ENCODE data around the gene RGS5. TPM values are rescaled to one million over a fixed set of nuclear protein-coding genes. Genes with fewer than 3 reads are reported as not detected.
"Not testable (repeated sequence)": the region's sequence is repeated elsewhere in the genome, so short reads cannot be mapped to it uniquely, and the experiment has no call there.

The RGS5 gene
- total and polyA plus RNA-seq, 4 donors, result 983 to 2,702 (median 1,290) TPM

DNA sequence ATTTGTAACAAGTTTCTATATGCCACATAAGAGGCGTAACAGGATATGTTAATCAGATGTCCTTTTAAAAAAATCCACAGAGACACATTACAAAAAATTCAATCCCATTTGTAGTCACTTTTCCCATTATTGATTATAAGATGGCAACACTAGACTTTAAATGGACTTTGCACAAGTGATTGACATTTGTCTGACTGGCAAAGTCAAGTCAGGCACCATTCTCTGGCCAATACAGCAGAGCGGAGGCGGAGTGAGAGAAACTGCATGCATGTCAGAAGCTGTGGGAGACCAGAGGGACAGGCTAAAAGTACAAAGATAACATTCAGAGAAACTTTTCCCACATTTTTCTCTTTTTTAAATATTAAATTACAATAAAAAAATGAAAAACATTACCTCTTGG, 28.1 kb upstream of the RGS5 start:
- H3K9me3 ChIP-seq (ENCODE audit: control insufficient read depth, low read length), result no peaks in the 10 kb centered on the region
- ATAC-seq (ENCODE audit: low FRiP score), result no peak
- peak overlapping the region; percentile 67 to 95 for H3K27ac ChIP-seq (ENCODE audit: low read depth in 1 of 2, low read length in 2 of 2)
- no peaks in the 10 kb centered on the region for H3K27me3 ChIP-seq (ENCODE audit: control insufficient read depth in 1 of 2, insufficient read depth in 2 of 2, low read length in 1 of 2)
- no peaks in the 10 kb centered on the region for H3K36me3 ChIP-seq (ENCODE audit: control insufficient read depth in 1 of 2, insufficient read depth in 2 of 2, low read length in 1 of 2)
- intact Hi-C loops (cut with DNase I), result loop anchor here (2.0 to 5.0 kb wide), 2 partner anchors 26 to 39 kb away; no protein-coding TSS in a partner anchor
- H3K4me1 ChIP-seq (ENCODE audit: control insufficient read depth in 1 of 2, insufficient read depth in 2 of 2, low read length in 2 of 2), result peaks cover 1 to 3% of the 10 kb centered on the region in 2 donors
- WGBS, 2 donors, result 29 to 35% methylated on average over 3 of the region's 3 CpGs
- DNase-seq, result no peak
- H3K4me3 ChIP-seq (ENCODE audit: low read length in 2 of 2), result peak overlapping the region in 1 of 2 donors; percentile 33

DNA sequence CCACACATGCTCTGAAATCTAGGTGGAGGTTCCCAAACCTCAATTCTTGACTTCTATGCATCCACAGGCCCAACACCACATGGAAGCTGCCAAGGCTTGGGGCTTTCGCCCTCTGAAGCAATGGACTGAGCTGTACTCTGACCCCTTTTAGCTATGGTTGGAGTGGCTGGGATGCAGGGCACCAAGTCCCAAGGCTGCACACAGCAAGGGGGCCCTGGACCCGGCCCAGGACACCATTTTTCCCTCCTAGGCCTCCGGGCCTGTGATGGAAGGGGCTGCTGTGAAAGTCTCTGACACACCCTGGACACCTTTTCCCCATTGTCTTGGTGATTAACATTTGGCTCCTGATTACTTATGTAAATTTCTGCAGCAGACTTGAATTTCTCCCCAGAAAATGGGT, 25.6 kb upstream of the RGS5 start:
- H3K27me3 ChIP-seq (ENCODE audit: control insufficient read depth in 1 of 2, insufficient read depth in 2 of 2, low read length in 1 of 2); H3K36me3 ChIP-seq (ENCODE audit: control insufficient read depth in 1 of 2, insufficient read depth in 2 of 2, low read length in 1 of 2); H3K4me1 ChIP-seq (ENCODE audit: control insufficient read depth in 1 of 2, insufficient read depth in 2 of 2, low read length in 2 of 2); ATAC-seq (ENCODE audit: low FRiP score); H3K27ac ChIP-seq (ENCODE audit: low read depth in 1 of 2, low read length in 2 of 2); intact Hi-C loops (cut with DNase I); H3K9me3 ChIP-seq (ENCODE audit: control insufficient read depth, low read length); H3K4me3 ChIP-seq (ENCODE audit: low read length in 2 of 2); DNase-seq: not testable (repeated sequence)
- WGBS, 2 donors, result 96% methylated on average over 3 of the region's 3 CpGs

DNA sequence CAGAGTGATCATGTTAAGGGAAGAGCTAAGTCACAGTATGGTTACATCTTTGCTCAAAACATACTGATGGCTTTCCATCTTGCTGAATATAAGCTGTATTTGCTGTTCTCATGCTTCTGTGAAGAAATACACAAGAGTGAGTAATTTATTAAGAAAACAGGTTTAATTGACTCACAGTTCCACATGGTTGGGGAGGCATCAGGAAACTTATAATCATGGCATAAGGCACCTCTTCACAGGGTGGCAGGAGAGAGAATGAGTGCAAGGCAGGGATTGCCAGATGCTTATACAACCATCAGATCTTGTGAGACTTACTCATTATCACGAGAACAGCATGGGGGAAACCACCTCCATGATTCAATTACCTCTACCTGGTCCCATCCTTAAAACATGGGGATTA, 24.4 kb upstream of the RGS5 start:
- Histone ChIP-seq H3K4me1 (ENCODE audit: control insufficient read depth in 1 of 2, insufficient read depth in 2 of 2, low read length in 2 of 2) (peaks cover 0 to 5% of the 10 kb centered on the region in 2 donors), H3K9me3 (ENCODE audit: control insufficient read depth, low read length) (no peaks in the 10 kb centered on the region), H3K27me3 (ENCODE audit: control insufficient read depth in 1 of 2, insufficient read depth in 2 of 2, low read length in 1 of 2) (no peaks in the 10 kb centered on the region), H3K4me3 (ENCODE audit: low read length in 2 of 2) (no peak overlapping the region), H3K27ac (ENCODE audit: low read depth in 1 of 2, low read length in 2 of 2) (no peak overlapping the region), H3K36me3 (ENCODE audit: control insufficient read depth in 1 of 2, insufficient read depth in 2 of 2, low read length in 1 of 2) (no peaks in the 10 kb centered on the region)
- WGBS, 2 donors, result 92 to 95% methylated on average over 1 of the region's 1 CpG
- intact Hi-C loops (cut with DNase I), result no loop called here
- no peak for ATAC-seq (ENCODE audit: low FRiP score)
- no peak for DNase-seq

DNA sequence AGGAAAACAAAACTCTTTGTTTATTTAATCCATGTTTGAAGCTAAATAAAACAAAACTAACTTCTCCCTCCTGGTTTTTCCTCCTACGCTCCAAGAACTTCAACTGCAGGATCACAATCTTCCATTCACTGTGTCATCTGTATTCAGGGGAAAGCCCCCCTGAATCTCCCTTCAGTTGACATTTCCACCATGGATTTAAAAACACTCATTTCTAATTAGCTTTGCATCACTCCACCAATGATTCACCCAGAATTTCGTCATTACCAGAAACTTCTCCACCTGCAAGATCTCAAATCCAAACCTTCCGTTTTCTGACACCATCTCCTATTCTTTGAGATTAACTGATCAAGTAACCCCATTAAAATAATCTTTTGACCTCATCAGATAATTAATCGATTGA, 10.9 kb upstream of the RGS5 start:
- intact Hi-C loops (cut with DNase I), result no loop called here
- 93 to 97% methylated on average over 4 of the region's 4 CpGs for WGBS, 2 donors
- Histone ChIP-seq H3K27me3 (ENCODE audit: control insufficient read depth in 1 of 2, insufficient read depth in 2 of 2, low read length in 1 of 2) (no peaks in the 10 kb centered on the region), H3K4me3 (ENCODE audit: low read length in 2 of 2) (no peak overlapping the region), H3K36me3 (ENCODE audit: control insufficient read depth in 1 of 2, insufficient read depth in 2 of 2, low read length in 1 of 2) (no peaks in the 10 kb centered on the region), H3K4me1 (ENCODE audit: control insufficient read depth in 1 of 2, insufficient read depth in 2 of 2, low read length in 2 of 2) (peaks cover 0 to 3% of the 10 kb centered on the region in 2 donors), H3K27ac (ENCODE audit: low read depth in 1 of 2, low read length in 2 of 2) (no peak overlapping the region), H3K9me3 (ENCODE audit: control insufficient read depth, low read length) (no peaks in the 10 kb centered on the region)
- ATAC-seq (ENCODE audit: low FRiP score), result no peak
- DNase-seq, result no peak

DNA sequence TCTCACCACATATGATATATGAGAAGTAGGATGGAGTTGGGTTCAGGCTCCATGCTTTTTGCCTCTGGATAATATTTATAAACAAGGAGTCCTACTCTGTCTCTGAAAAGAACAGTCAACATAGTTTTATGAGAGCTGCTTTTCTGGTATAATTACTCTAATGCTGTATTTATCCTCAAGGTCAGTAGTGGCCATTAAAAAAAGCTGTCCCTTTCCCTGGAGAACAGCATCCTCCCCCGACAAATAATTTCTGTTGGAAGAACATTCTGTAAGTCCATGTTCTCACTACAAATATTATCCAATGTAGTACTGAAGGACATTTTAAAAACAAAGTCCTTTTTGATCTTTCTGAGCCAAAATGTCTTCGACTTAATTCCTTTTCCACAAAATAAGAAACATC, 9.0 kb upstream of the RGS5 start:
- H3K4me3 ChIP-seq (ENCODE audit: low read length in 2 of 2), result no peak overlapping the region
- intact Hi-C loops (cut with DNase I), result no loop called here
- H3K27ac ChIP-seq (ENCODE audit: low read depth in 1 of 2, low read length in 2 of 2), result no peak overlapping the region
- 38 to 89% methylated on average over 2 of the region's 2 CpGs for WGBS, 2 donors
- peaks cover 0 to 3% of the 10 kb centered on the region in 2 donors for H3K4me1 ChIP-seq (ENCODE audit: control insufficient read depth in 1 of 2, insufficient read depth in 2 of 2, low read length in 2 of 2)
- no peaks in the 10 kb centered on the region for H3K27me3 ChIP-seq (ENCODE audit: control insufficient read depth in 1 of 2, insufficient read depth in 2 of 2, low read length in 1 of 2)
- no peaks in the 10 kb centered on the region for H3K9me3 ChIP-seq (ENCODE audit: control insufficient read depth, low read length)
- DNase-seq (no peak), ATAC-seq (ENCODE audit: low FRiP score) (no peak)
- H3K36me3 ChIP-seq (ENCODE audit: control insufficient read depth in 1 of 2, insufficient read depth in 2 of 2, low read length in 1 of 2), result no peaks in the 10 kb centered on the region

DNA sequence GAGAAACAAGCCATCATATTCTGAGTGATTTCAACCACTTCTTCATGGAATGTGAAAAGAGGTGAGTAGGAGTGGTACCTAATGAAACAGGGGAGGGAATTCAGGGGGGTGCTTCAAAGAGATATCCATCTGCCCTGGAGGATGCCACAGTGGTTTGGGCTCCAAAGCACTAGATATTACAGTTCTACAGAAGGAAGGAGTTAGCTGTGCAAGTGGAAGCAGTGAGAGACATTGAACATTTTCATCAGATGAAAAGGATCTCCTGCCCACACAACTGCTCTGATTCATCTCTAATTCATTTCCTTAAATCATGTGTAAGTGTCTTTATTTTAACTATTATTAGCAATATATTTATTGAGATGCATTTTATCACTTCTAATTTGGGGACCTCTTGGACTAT, 2.8 kb upstream of the RGS5 start:
- no peak for DNase-seq
- H3K4me1 ChIP-seq (ENCODE audit: control insufficient read depth in 1 of 2, insufficient read depth in 2 of 2, low read length in 2 of 2), result peaks cover 3 to 5% of the 10 kb centered on the region in 2 donors
- no peaks in the 10 kb centered on the region for H3K36me3 ChIP-seq (ENCODE audit: control insufficient read depth in 1 of 2, insufficient read depth in 2 of 2, low read length in 1 of 2)
- peak overlapping the region; percentile 43 to 67 for H3K27ac ChIP-seq (ENCODE audit: low read depth in 1 of 2, low read length in 2 of 2)
- intact Hi-C loops (cut with DNase I), result loop anchor here (2.0 to 10.0 kb wide), 3 partner anchors 25 to 109 kb away; no protein-coding TSS in a partner anchor
- ATAC-seq (ENCODE audit: low FRiP score), result no peak
- H3K4me3 ChIP-seq (ENCODE audit: low read length in 2 of 2), result peak overlapping the region in 1 of 2 donors; percentile 34
- no peaks in the 10 kb centered on the region for H3K27me3 ChIP-seq (ENCODE audit: control insufficient read depth in 1 of 2, insufficient read depth in 2 of 2, low read length in 1 of 2)
- no peaks in the 10 kb centered on the region for H3K9me3 ChIP-seq (ENCODE audit: control insufficient read depth, low read length)

DNA sequence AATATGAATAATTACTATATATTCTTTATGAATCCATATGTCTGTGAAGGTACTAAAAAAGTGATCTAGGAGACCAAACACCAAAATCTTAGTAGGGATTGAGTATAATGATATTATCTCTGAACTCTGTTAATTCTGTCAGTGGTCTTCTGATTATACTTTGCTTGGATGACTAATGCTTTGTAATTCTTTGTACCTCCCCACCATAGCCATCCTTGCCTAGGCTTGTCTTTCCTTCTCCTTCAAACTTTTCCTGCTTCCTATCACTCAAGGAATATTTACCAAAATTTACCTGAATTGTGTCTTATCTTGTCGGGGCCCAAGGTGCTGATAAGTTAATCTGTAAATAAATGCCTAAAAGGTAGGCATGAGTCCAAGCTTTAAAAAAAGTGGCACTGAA, 845 bp upstream of the RGS5 start:
- no peak for DNase-seq
- WGBS, 2 donors, result 33 to 39% methylated on average over 1 of the region's 1 CpG
- peak overlapping the region in 1 of 2 donors; percentile 94 for H3K4me3 ChIP-seq (ENCODE audit: low read length in 2 of 2)
- H3K4me1 ChIP-seq (ENCODE audit: control insufficient read depth in 1 of 2, insufficient read depth in 2 of 2, low read length in 2 of 2), result peaks cover 2 to 3% of the 10 kb centered on the region in 2 donors
- no peaks in the 10 kb centered on the region for H3K27me3 ChIP-seq (ENCODE audit: control insufficient read depth in 1 of 2, insufficient read depth in 2 of 2, low read length in 1 of 2)
- no peaks in the 10 kb centered on the region for H3K9me3 ChIP-seq (ENCODE audit: control insufficient read depth, low read length)
- H3K36me3 ChIP-seq (ENCODE audit: control insufficient read depth in 1 of 2, insufficient read depth in 2 of 2, low read length in 1 of 2), result no peaks in the 10 kb centered on the region
- H3K27ac ChIP-seq (ENCODE audit: low read depth in 1 of 2, low read length in 2 of 2), result peak overlapping the region; percentile 88 to 90
- intact Hi-C loops (cut with DNase I), result loop anchor here (5.0 to 10.0 kb wide), 3 partner anchors 44 to 111 kb away; no protein-coding TSS in a partner anchor
- no peak for ATAC-seq (ENCODE audit: low FRiP score)

DNA sequence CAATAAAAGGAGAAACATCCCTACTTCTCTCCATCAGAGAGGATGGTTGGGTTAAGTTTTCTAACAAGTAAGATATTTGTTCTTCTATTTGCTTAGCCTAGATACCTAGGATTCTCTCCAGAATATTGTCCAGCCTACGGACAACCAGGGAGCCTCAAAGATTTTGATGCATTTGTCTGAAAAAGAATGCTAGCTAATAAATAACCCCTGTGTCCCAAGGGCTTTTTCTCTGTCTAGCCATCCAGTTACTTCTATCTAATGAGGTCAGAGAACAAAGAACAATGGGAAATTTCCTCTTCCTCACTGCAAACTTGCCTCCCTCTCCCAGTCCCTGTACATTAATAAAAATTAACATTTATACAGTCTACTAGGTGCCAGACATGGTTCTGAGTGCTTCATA, 810 bp downstream of the RGS5 start:
- no peaks in the 10 kb centered on the region for H3K27me3 ChIP-seq (ENCODE audit: control insufficient read depth in 1 of 2, insufficient read depth in 2 of 2, low read length in 1 of 2)
- intact Hi-C loops (cut with DNase I), result loop anchor here (5.0 to 10.0 kb wide), 3 partner anchors 45 to 113 kb away; no protein-coding TSS in a partner anchor
- WGBS, 2 donors, result 0 to 6% methylated on average over 1 of the region's 1 CpG
- peak overlapping the region; percentile 94 to 99 for H3K4me3 ChIP-seq (ENCODE audit: low read length in 2 of 2)
- ATAC-seq (ENCODE audit: low FRiP score) (no peak), DNase-seq (no peak)
- peaks cover 2 to 3% of the 10 kb centered on the region in 2 donors for H3K4me1 ChIP-seq (ENCODE audit: control insufficient read depth in 1 of 2, insufficient read depth in 2 of 2, low read length in 2 of 2)
- no peaks in the 10 kb centered on the region for H3K9me3 ChIP-seq (ENCODE audit: control insufficient read depth, low read length)
- peak overlapping the region; percentile 19 to 93 for H3K27ac ChIP-seq (ENCODE audit: low read depth in 1 of 2, low read length in 2 of 2)
- no peaks in the 10 kb centered on the region for H3K36me3 ChIP-seq (ENCODE audit: control insufficient read depth in 1 of 2, insufficient read depth in 2 of 2, low read length in 1 of 2)

DNA sequence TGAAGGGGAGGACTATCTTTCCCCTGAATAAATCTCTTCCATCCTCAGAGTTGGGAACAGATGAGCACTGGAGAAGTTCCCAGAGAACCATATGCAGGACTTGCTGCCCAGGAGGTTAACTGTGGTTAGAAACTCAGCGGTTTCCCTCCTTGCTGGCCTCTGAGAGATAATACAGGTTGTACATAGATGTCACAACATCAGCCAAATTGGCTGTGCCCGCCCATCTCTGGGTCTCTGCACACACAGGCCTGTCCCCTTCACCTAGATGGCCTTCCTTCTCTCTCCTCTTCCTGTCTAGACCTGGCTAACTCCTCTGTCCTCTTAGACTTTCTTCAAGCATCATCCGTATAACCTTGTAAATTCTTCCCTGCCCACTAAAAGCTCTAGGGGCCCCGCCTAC, 5.7 kb downstream of the RGS5 start:
- H3K4me3 ChIP-seq (ENCODE audit: low read length in 2 of 2), result peak overlapping the region; percentile 21 to 42
- DNase-seq, result no peak
- peaks cover 2% of the 10 kb centered on the region in 2 donors for H3K4me1 ChIP-seq (ENCODE audit: control insufficient read depth in 1 of 2, insufficient read depth in 2 of 2, low read length in 2 of 2)
- H3K27me3 ChIP-seq (ENCODE audit: control insufficient read depth in 1 of 2, insufficient read depth in 2 of 2, low read length in 1 of 2), result no peaks in the 10 kb centered on the region
- no peak for ATAC-seq (ENCODE audit: low FRiP score)
- intact Hi-C loops (cut with DNase I), result loop anchor here in 1 of 2 donors (5.0 kb wide), 1 partner anchor 105 kb away; no protein-coding TSS in a partner anchor
- H3K36me3 ChIP-seq (ENCODE audit: control insufficient read depth in 1 of 2, insufficient read depth in 2 of 2, low read length in 1 of 2), result no peaks in the 10 kb centered on the region
- 14 to 16% methylated on average over 4 of the region's 4 CpGs for WGBS, 2 donors
- H3K27ac ChIP-seq (ENCODE audit: low read depth in 1 of 2, low read length in 2 of 2), result peak overlapping the region; percentile 58 to 70
- no peaks in the 10 kb centered on the region for H3K9me3 ChIP-seq (ENCODE audit: control insufficient read depth, low read length)

Data from aorta (tissue), 5 donors.